Upper lobe of left lung (tissue), 4 donors: ENCODE measurements around the gene CHRDL2.

ENCODE experiments used
- CTCF ChIP-seq, 6 experiments: fragments of 450-650 bp in 4 of 6; fragments of 200-600 bp in 2 of 6; sonication (generic) in 2 of 6; IDR thresholded peaks; one replicate each; pipeline ENCODE4 v1.5.1; 2016 to 2019; ENCODE audit warnings: antibody characterized with exemption in 6 of 6
- POLR2A ChIP-seq, 4 donors: fragments of 450-650 bp; IDR thresholded peaks; one replicate each; pipeline ENCODE4 v1.5.1; 2016 to 2017; ENCODE audit warnings: antibody characterized with exemption in 4 of 4, mild to moderate bottlenecking in 2 of 4
- POLR2AphosphoS5 ChIP-seq, 2 donors: sonication (generic); formaldehyde crosslinking; IDR thresholded peaks; one replicate each; pipeline ENCODE4 v1.5.1; 2017; ENCODE audit warnings: antibody characterized with exemption in 2 of 2

GRCh38 chr11:74691755-74692154 lies 39.5 kb downstream of the CHRDL2 start:
- TF ChIP-seq CTCF (IDR thresholded peaks at IDR 0.05) (no peak), POLR2A (IDR thresholded peaks at IDR 0.05) (no peak), POLR2AphosphoS5 (IDR thresholded peaks at IDR 0.05) (no peak)
